Caco-2 (cell line): ENCODE measurements around the gene SNU13. TPM values are rescaled to one million over a fixed set of nuclear protein-coding genes. Genes with fewer than 3 reads are reported as not detected.
"Not testable (repeated sequence)": the region's sequence is repeated elsewhere in the genome, so short reads cannot be mapped to it uniquely, and the experiment has no call there.

Source experiments
- BruUV-seq: library from RNA; stranded (reverse); fragments of 400-500 nt; replicated peaks from 2 replicates; lab custom pipeline; 2021; lab: Mats Ljungman, UMichigan
- CTCF ChIA-PET: fragments of 300-600 bp; sonication (Branson Sonifier 250); formaldehyde crosslinking; loops from one replicate; lab custom pipeline; 2022; ENCODE audit warnings: antibody characterized with exemption; lab: Charles Lee
- POLR2A ChIA-PET: fragments of 300-600 bp; sonication (Branson Sonifier 250); formaldehyde crosslinking; loops from one replicate; lab custom pipeline; 2022; ENCODE audit warnings: antibody characterized with exemption; lab: Charles Lee
- DNase-seq, 2 experiments: peaks; one replicate each; pipeline versions ENCODE4 v3.0.0 to v3.0.0-alpha.2; 2020 to 2022
- H3K27me3 ChIP-seq: replicated peaks from 2 replicates; pipeline ENCODE4 v1.6.0; 2011; ENCODE audit warnings: low read length; ENCODE audit not compliant: control insufficient read depth, insufficient read depth
- H3K36me3 ChIP-seq: 2 replicates; pipeline ENCODE4 v1.5.1; 2011; ENCODE audit warnings: low read length; ENCODE audit not compliant: control insufficient read depth, insufficient read depth
- H3K4me1 ChIP-seq: fragments of 250-450 bp; sonication (Bioruptor Pico); 2 replicates; pipeline ENCODE4 v1.5.1; 2020; ENCODE audit warnings: mild to moderate bottlenecking
- H3K4me3 ChIP-seq: 2 replicates; pipeline ENCODE4 v1.5.1; 2011; ENCODE audit warnings: low read depth, mild to moderate bottlenecking, control low read depth, low read length
- H3K9me3 ChIP-seq: fragments of 250-450 bp; sonication (Bioruptor Pico); 2 replicates; pipeline ENCODE4 v1.5.1; 2020; ENCODE audit warnings: mild to moderate bottlenecking, moderate library complexity
- H3K27ac Mint-ChIP-seq: one replicate; pipeline ENCODE4 v1.8.0; 2022; ENCODE audit warnings: mixed read lengths; ENCODE audit not compliant: unreplicated experiment
- H3K27me3 Mint-ChIP-seq: one replicate; pipeline ENCODE4 v1.8.0; 2022; ENCODE audit warnings: mixed read lengths; ENCODE audit not compliant: insufficient read depth, unreplicated experiment
- H3K36me3 Mint-ChIP-seq: one replicate; pipeline ENCODE4 v1.8.0; 2022; ENCODE audit warnings: mild to moderate bottlenecking, mixed read lengths; ENCODE audit not compliant: insufficient read depth, unreplicated experiment
- H3K4me1 Mint-ChIP-seq: one replicate; pipeline ENCODE4 v1.8.0; 2022; ENCODE audit warnings: low read depth, mixed read lengths; ENCODE audit not compliant: unreplicated experiment
- H3K4me3 Mint-ChIP-seq: one replicate; pipeline ENCODE4 v1.8.0; 2022; ENCODE audit warnings: mild to moderate bottlenecking, moderate library complexity, mixed read lengths; ENCODE audit not compliant: unreplicated experiment
- H3K9me3 Mint-ChIP-seq: one replicate; pipeline ENCODE4 v1.8.0; 2022; ENCODE audit warnings: mixed read lengths; ENCODE audit not compliant: unreplicated experiment
- intact Hi-C: fragments of 100-400 bp; cut with micrococcal nuclease; formaldehyde crosslinking; loops from one replicate; pipeline ENCODE4 v1.10.0; 2022; ENCODE audit not compliant: unreplicated experiment
- total RNA-seq: library from RNA; stranded (reverse); gene quantifications from 2 replicates; pipeline ENCODE4 v1.2.3, GENCODE V29; 2022
- TF ChIP-seq, protein P1 (sequence below), 2 experiments: fragments of 200-600 bp in 1 of 2; IDR thresholded peaks; 1 replicate in 1 of 2; 2 replicates in 1 of 2; pipeline versions ENCODE4 v1.5.1 to v1.8.0; 2011 to 2022; ENCODE audit warnings: antibody characterized with exemption in 1 of 2, control low read depth in 1 of 2, inconsistent platforms in 1 of 2, low read depth in 1 of 2, low read length in 1 of 2, mild to moderate bottlenecking in 1 of 2, moderate library complexity in 1 of 2; ENCODE audit not compliant: insufficient read depth in 1 of 2, severe bottlenecking in 1 of 2, unreplicated experiment in 1 of 2

Gene SNU13
- total RNA-seq, 1 experiment from 2014 or later, result 172 TPM

GRCh38 chr22:41664951-41665350 lies 23.7 kb downstream of the SNU13 start:
- peaks cover 65% of the 10 kb centered on the region for H3K36me3 Mint-ChIP-seq
- H3K4me3 Mint-ChIP-seq, result no peak overlapping the region
- POLR2A ChIA-PET, result no interaction called here
- H3K27me3 Mint-ChIP-seq, result no peaks in the 10 kb centered on the region
- TF ChIP-seq, protein P1, sequence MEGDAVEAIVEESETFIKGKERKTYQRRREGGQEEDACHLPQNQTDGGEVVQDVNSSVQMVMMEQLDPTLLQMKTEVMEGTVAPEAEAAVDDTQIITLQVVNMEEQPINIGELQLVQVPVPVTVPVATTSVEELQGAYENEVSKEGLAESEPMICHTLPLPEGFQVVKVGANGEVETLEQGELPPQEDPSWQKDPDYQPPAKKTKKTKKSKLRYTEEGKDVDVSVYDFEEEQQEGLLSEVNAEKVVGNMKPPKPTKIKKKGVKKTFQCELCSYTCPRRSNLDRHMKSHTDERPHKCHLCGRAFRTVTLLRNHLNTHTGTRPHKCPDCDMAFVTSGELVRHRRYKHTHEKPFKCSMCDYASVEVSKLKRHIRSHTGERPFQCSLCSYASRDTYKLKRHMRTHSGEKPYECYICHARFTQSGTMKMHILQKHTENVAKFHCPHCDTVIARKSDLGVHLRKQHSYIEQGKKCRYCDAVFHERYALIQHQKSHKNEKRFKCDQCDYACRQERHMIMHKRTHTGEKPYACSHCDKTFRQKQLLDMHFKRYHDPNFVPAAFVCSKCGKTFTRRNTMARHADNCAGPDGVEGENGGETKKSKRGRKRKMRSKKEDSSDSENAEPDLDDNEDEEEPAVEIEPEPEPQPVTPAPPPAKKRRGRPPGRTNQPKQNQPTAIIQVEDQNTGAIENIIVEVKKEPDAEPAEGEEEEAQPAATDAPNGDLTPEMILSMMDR (IDR thresholded peaks at IDR 0.05; ENCODE audit: insufficient read depth in 1 of 2, low read depth in 1 of 2, low read length in 1 of 2, severe bottlenecking in 1 of 2, unreplicated experiment in 1 of 2), result no peak
- Histone ChIP-seq H3K9me3 (no peaks in the 10 kb centered on the region), H3K4me1 (0 out of 2 replicates have a peak, but pooled peaks cover 4% of the 10 kb centered on the region), H3K4me3 (no peak overlapping the region), H3K27me3 (no peaks in the 10 kb centered on the region), H3K36me3 (peaks cover 3% of the 10 kb centered on the region)
- peaks cover 6% of the 10 kb centered on the region for H3K4me1 Mint-ChIP-seq
- intact Hi-C loops, result no loop called here
- BruUV-seq, result no TSS peak
- CTCF ChIA-PET, result no interaction called here
- no peaks in the 10 kb centered on the region for H3K9me3 Mint-ChIP-seq
- no peak overlapping the region for H3K27ac Mint-ChIP-seq
- no peak for DNase-seq

DNA sequence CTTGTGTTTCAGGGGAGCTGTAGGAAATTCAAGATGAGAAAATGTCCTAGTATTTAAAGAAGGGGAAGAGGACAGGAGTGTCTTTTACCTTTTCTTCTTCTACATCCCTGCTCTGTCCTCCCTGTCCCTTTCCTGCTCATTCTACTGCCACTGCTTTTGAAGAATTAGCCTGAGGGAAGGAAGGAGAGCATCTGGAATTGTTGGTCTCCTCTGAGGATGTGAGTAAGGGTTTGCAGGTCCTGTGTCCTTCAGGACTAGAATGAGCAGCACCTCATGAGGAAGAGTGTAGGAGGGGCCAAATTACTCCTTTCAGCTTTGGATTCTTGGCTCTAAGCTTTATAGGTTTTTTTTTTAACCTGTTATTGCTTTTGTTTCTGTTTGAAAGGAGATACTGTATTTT lies 24.2 kb downstream of the SNU13 start:
- H3K27me3 Mint-ChIP-seq, result no peaks in the 10 kb centered on the region
- peaks cover 3% of the 10 kb centered on the region for H3K36me3 ChIP-seq
- TF ChIP-seq, protein P1 (IDR thresholded peaks at IDR 0.05; ENCODE audit: insufficient read depth in 1 of 2, low read depth in 1 of 2, low read length in 1 of 2, severe bottlenecking in 1 of 2, unreplicated experiment in 1 of 2), result no peak
- no TSS peak for BruUV-seq
- H3K9me3 Mint-ChIP-seq, result no peaks in the 10 kb centered on the region
- H3K27me3 ChIP-seq, result no peaks in the 10 kb centered on the region
- ChIA-PET CTCF (no interaction called here), POLR2A (no interaction called here)
- no peak overlapping the region for H3K4me3 ChIP-seq
- no peak for DNase-seq
- H3K27ac Mint-ChIP-seq, result no peak overlapping the region
- H3K9me3 ChIP-seq, result no peaks in the 10 kb centered on the region
- intact Hi-C loops, result no loop called here
- 0 out of 2 replicates have a peak, but pooled peaks cover 4% of the 10 kb centered on the region for H3K4me1 ChIP-seq
- peaks cover 4% of the 10 kb centered on the region for H3K4me1 Mint-ChIP-seq
- H3K36me3 Mint-ChIP-seq, result peaks cover 65% of the 10 kb centered on the region
- no peak overlapping the region for H3K4me3 Mint-ChIP-seq

- H3K27me3 Mint-ChIP-seq, H3K9me3 ChIP-seq, H3K4me1 Mint-ChIP-seq, POLR2A ChIA-PET, H3K27me3 ChIP-seq, H3K27ac Mint-ChIP-seq, H3K4me3 ChIP-seq, intact Hi-C loops, H3K4me3 Mint-ChIP-seq, H3K36me3 ChIP-seq, H3K4me1 ChIP-seq, CTCF ChIA-PET, H3K9me3 Mint-ChIP-seq, BruUV-seq: not testable (repeated sequence)
- peaks cover 69% of the 10 kb centered on the region for H3K36me3 Mint-ChIP-seq
- DNase-seq, result peak in 1 of 2 experiments; percentile 12
These were observed 25.1 kb downstream of the SNU13 start for GRCh38 chr22:41663594-41663993.

DNA sequence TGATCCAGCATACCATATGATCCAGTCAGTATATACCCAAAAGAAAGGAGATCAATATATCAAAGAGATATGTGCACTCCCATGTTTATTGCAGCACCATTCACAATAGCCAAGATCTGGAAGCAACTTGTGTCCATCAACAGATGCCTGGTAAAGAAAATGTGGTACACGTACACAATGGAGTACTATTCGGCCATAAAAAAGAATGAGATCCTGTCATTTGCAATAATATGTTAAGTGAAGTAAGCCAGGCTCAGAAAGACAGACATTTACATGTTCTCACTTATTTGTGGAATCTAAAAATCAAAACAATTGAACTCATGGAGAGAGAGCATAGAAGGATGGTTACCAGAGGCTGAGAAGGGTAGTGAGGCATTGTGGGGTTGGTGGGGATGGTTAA lies 27.0 kb downstream of the SNU13 start:
- no peak for DNase-seq
- no peaks in the 10 kb centered on the region for H3K27me3 Mint-ChIP-seq
- ChIA-PET CTCF (no interaction called here), POLR2A (no interaction called here)
- TF ChIP-seq, protein P1 (IDR thresholded peaks at IDR 0.05; ENCODE audit: insufficient read depth in 1 of 2, low read depth in 1 of 2, low read length in 1 of 2, severe bottlenecking in 1 of 2, unreplicated experiment in 1 of 2), result no peak
- no peaks in the 10 kb centered on the region for H3K4me1 Mint-ChIP-seq
- intact Hi-C loops, result no loop called here
- Histone ChIP-seq H3K36me3 (peaks cover 3% of the 10 kb centered on the region), H3K9me3 (no peaks in the 10 kb centered on the region), H3K4me3 (no peak overlapping the region), H3K4me1 (no peaks in the 10 kb centered on the region), H3K27me3 (no peaks in the 10 kb centered on the region)
- H3K9me3 Mint-ChIP-seq, result no peaks in the 10 kb centered on the region
- peaks cover 82% of the 10 kb centered on the region for H3K36me3 Mint-ChIP-seq
- no peak overlapping the region for H3K4me3 Mint-ChIP-seq
- H3K27ac Mint-ChIP-seq, result no peak overlapping the region
- no TSS peak for BruUV-seq
